Keratinocyte (primary cell): ENCODE measurements around the gene SREK1IP1. TPM values are rescaled to one million over a fixed set of nuclear protein-coding genes. Genes with fewer than 3 reads are reported as not detected.

Experiments used
- DNase-seq: peaks from one replicate; pipeline ENCODE4 v3.0.0-alpha.2; 2011; ENCODE audit warnings: low read depth, missing footprints, low spot score
- FAIRE-seq: peaks from 2 replicates; lab custom pipeline; 2011; peaks lifted over from hg19 to GRCh38; lab: Jason Lieb, UNC
- H2AFZ ChIP-seq: 2 replicates; pipeline ENCODE4 v1.6.0; 2012; ENCODE audit warnings: low read length, control low read depth, inconsistent platforms; ENCODE audit not compliant: control insufficient read depth
- H3K27ac ChIP-seq: 2 replicates; pipeline ENCODE4 v1.5.1; 2011; ENCODE audit warnings: low read length; ENCODE audit not compliant: control insufficient read depth, insufficient read depth
- H3K27me3 ChIP-seq: 3 replicates; pipeline ENCODE4 v1.6.0; 2011; ENCODE audit warnings: low read length; ENCODE audit not compliant: control insufficient read depth, insufficient read depth; ENCODE audit errors: extremely low read depth
- H3K36me3 ChIP-seq, 2 experiments: 2 replicates in 1 of 2; 3 replicates in 1 of 2; pipeline ENCODE4 v1.5.1; 2011; ENCODE audit warnings: low read length in 2 of 2, mild to moderate bottlenecking in 1 of 2; ENCODE audit not compliant: control insufficient read depth in 2 of 2, insufficient read depth in 2 of 2; ENCODE audit errors: extremely low read depth in 1 of 2
- H3K4me1 ChIP-seq: 3 replicates; pipeline ENCODE4 v1.5.1; 2011; ENCODE audit warnings: low read length; ENCODE audit not compliant: control insufficient read depth, insufficient read depth; ENCODE audit errors: extremely low read depth
- H3K4me2 ChIP-seq: 3 replicates; pipeline ENCODE4 v1.6.0; 2011; ENCODE audit warnings: low read depth, low read length; ENCODE audit not compliant: control insufficient read depth, insufficient read depth; ENCODE audit errors: extremely low read depth
- H3K4me3 ChIP-seq, 3 experiments: fragments of 200-600 bp in 1 of 3; sonication (generic) in 1 of 3; 2 replicates in 2 of 3; 3 replicates in 1 of 3; pipeline ENCODE4 v1.5.1; 2011 to 2016; ENCODE audit warnings: low read length in 3 of 3, mild to moderate bottlenecking in 3 of 3, control low read depth in 2 of 3, inconsistent platforms in 1 of 3, low read depth in 1 of 3, mixed read lengths in 1 of 3, mixed run types in 1 of 3, moderate library complexity in 1 of 3; ENCODE audit not compliant: control insufficient read depth in 2 of 3, insufficient read depth in 2 of 3; ENCODE audit errors: extremely low read depth in 1 of 3
- H3K79me2 ChIP-seq: 2 replicates; pipeline ENCODE4 v1.6.0; 2012; ENCODE audit warnings: low read length; ENCODE audit not compliant: control insufficient read depth, insufficient read depth
- H3K9ac ChIP-seq: 3 replicates; pipeline ENCODE4 v1.6.0; 2011; ENCODE audit warnings: low read length; ENCODE audit not compliant: control insufficient read depth, insufficient read depth; ENCODE audit errors: extremely low read depth
- H3K9me1 ChIP-seq: 3 replicates; pipeline ENCODE4 v1.6.0; 2011; ENCODE audit warnings: low read length; ENCODE audit not compliant: control insufficient read depth, insufficient read depth; ENCODE audit errors: extremely low read depth
- H3K9me3 ChIP-seq: 2 replicates; pipeline ENCODE4 v1.5.1; 2012; ENCODE audit warnings: low read depth, low read length; ENCODE audit not compliant: control insufficient read depth
- H4K20me1 ChIP-seq: 3 replicates; pipeline ENCODE4 v1.6.0; 2011; ENCODE audit warnings: low read length; ENCODE audit not compliant: control insufficient read depth, insufficient read depth; ENCODE audit errors: extremely low read depth
- CTCF ChIP-seq, 3 experiments: IDR thresholded peaks in 1 of 3; conservative IDR thresholded peaks in 1 of 3; optimal IDR thresholded peaks in 1 of 3; 2 replicates in 2 of 3; 3 replicates in 1 of 3; pipeline versions ENCODE3 to v1.5.1; 2011; ENCODE audit warnings: low read length in 3 of 3, mild to moderate bottlenecking in 3 of 3, moderate library complexity in 2 of 3, control low read depth in 1 of 3, inconsistent platforms in 1 of 3; ENCODE audit not compliant: insufficient read depth in 2 of 3; ENCODE audit errors: extremely low read depth in 1 of 3
- EZH2 ChIP-seq: IDR thresholded peaks from one replicate; pipeline ENCODE4 v1.6.1; 2012; ENCODE audit warnings: inconsistent platforms, mild to moderate bottlenecking, low read length, moderate library complexity
- dilution Hi-C: fragments of 300-500 bp; cut with MboI; formaldehyde crosslinking; loops from one replicate; pipeline ENCODE4 v1.7.0; 2020; ENCODE audit warnings: low sequenced_read_pairs; ENCODE audit not compliant: extremely low pct_ligation_motif_present
- polyA plus RNA-seq, 5 experiments: library from polyadenylated mRNA; depleted of rRNA in 3 of 5; stranded (reverse) in 3 of 5; stranded (forward) in 1 of 5; unstranded in 1 of 5; fragments of >200 nt; gene quantifications; 1 replicate in 1 of 5; 2 replicates in 3 of 5; 3 replicates in 1 of 5; pipeline versions ENCODE4 v1.2.1 to v1.2.3, GENCODE V29; 2011 to 2012; ENCODE audit warnings: missing spikeins in 2 of 5, low read depth in 1 of 5, low replicate concordance in 1 of 5

Gene SREK1IP1
- polyA plus RNA-seq, 1 donor (not counting 4 experiments of a cell fraction or from before 2014, with no cell fraction given): 10.8 TPM

- Histone ChIP-seq H3K79me2 (no peaks in the 10 kb centered on the region), H3K9ac (no peak overlapping the region), H3K9me3 (no peaks in the 10 kb centered on the region), H3K4me3 (no peak overlapping the region), H2AFZ (no peak overlapping the region), H4K20me1 (no peaks in the 10 kb centered on the region), H3K36me3 (no peaks in the 10 kb centered on the region), H3K4me1 (no peaks in the 10 kb centered on the region), H3K27ac (no peak overlapping the region), H3K4me2 (no peak overlapping the region), H3K27me3 (peaks cover 43% of the 10 kb centered on the region), H3K9me1 (no peaks in the 10 kb centered on the region)
- FAIRE-seq (no peak), DNase-seq (no peak)
- dilution Hi-C loops: no loop called here
- TF ChIP-seq CTCF (optimal IDR thresholded peaks at IDR 0.05 in 1 of 3, IDR thresholded peaks at IDR 0.05 in 1 of 3, conservative IDR thresholded peaks at IDR 0.05 in 1 of 3; ENCODE audit: extremely low read depth in 1 of 3, insufficient read depth in 2 of 3, low read length in 3 of 3): no peak
- TF ChIP-seq EZH2: no peak
Measured at GRCh38 chr5:64688391-64688790, 80.1 kb downstream of the SREK1IP1 start.

DNA sequence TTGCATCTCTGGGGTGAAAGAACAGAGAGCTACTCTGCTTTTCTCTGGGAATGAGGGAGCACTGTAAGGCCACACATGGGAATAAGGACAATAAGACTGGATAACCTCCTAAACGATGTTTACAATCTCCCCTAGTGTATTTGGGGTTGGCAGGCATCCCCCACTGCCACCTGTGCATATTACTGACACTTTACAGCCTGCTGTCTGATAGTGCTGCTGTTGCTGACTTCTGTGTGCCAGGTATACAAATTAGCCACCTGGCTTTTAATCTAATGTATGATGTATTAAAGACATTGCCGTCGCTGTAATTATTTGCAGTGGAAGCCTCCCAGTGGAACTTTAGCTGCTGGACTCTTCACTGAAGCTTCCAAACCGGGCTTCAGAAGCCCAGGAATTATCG lies 82.6 kb downstream of the SREK1IP1 start:
- no peaks in the 10 kb centered on the region for H3K9me1 ChIP-seq
- DNase-seq: no peak
- H3K27ac ChIP-seq: no peak overlapping the region
- no peaks in the 10 kb centered on the region for H4K20me1 ChIP-seq
- H3K79me2 ChIP-seq: no peaks in the 10 kb centered on the region
- H3K9me3 ChIP-seq: no peaks in the 10 kb centered on the region
- H3K36me3 ChIP-seq: no peaks in the 10 kb centered on the region
- no peak overlapping the region for H3K9ac ChIP-seq
- H3K4me1 ChIP-seq: no peaks in the 10 kb centered on the region
- H3K4me3 ChIP-seq: no peak overlapping the region
- peaks cover 24% of the 10 kb centered on the region for H3K27me3 ChIP-seq
- no peak overlapping the region for H2AFZ ChIP-seq
- TF ChIP-seq EZH2: no peak
- no peak for TF ChIP-seq CTCF (optimal IDR thresholded peaks at IDR 0.05 in 1 of 3, IDR thresholded peaks at IDR 0.05 in 1 of 3, conservative IDR thresholded peaks at IDR 0.05 in 1 of 3; ENCODE audit: extremely low read depth in 1 of 3, insufficient read depth in 2 of 3, low read length in 3 of 3)
- H3K4me2 ChIP-seq: no peak overlapping the region
- FAIRE-seq: no peak
- dilution Hi-C loops: no loop called here
